Measurements from ENCODE around the gene THAP3.
A peak's percentile ranks its signal among the peaks of the same experiment; 100 is the strongest.
"Not testable (repeated sequence)": the region's sequence is repeated elsewhere in the genome, so short reads cannot be mapped to it uniquely, and the experiment has no call there.

Gene THAP3

GRCh38 chr1:6635910-6636760 lies 11.5 kb downstream of the THAP3 start:
- DNase-seq, result no peak

GRCh38 chr1:6636778-6637177 lies 12.1 kb downstream of the THAP3 start:
- DNase-seq, result not testable (repeated sequence)

GRCh38 chr1:6637770-6638169 lies 13.1 kb downstream of the THAP3 start:
- no peak for DNase-seq

GRCh38 chr1:6638226-6638625 lies 13.6 kb downstream of the THAP3 start:
- DNase-seq, result no peak

- DNase-seq, result not testable (repeated sequence)
These were observed 16.2 kb downstream of the THAP3 start for GRCh38 chr1:6640867-6641266.

- DNase-seq, result no peak
These were observed 20.4 kb downstream of the THAP3 start for GRCh38 chr1:6645018-6645417.

- DNase-seq, result peak; percentile 8
These were observed 22.0 kb downstream of the THAP3 start for GRCh38 chr1:6646499-6647148.

GRCh38 chr1:6648556-6648955 lies 23.9 kb downstream of the THAP3 start:
- DNase-seq, result no peak

GRCh38 chr1:6651909-6652308 lies 27.2 kb downstream of the THAP3 start:
- no peak for DNase-seq

- no peak for DNase-seq
These were observed 28.3 kb downstream of the THAP3 start for GRCh38 chr1:6652986-6653385.

GRCh38 chr1:6653436-6654290 lies 29.0 kb downstream of the THAP3 start:
- DNase-seq, result no peak

- no peak for DNase-seq
These were observed 32.5 kb downstream of the THAP3 start for GRCh38 chr1:6657138-6657537.

- no peak for DNase-seq
These were observed 33.8 kb downstream of the THAP3 start for GRCh38 chr1:6658359-6659060.

- DNase-seq, result no peak
These were observed 35.9 kb downstream of the THAP3 start for GRCh38 chr1:6660415-6661049.

- DNase-seq, result not testable (repeated sequence)
These were observed 37.8 kb downstream of the THAP3 start for GRCh38 chr1:6662468-6662867.

- DNase-seq, result no peak
These were observed 42.0 kb downstream of the THAP3 start for GRCh38 chr1:6666696-6667095.

- DNase-seq, result no peak
These were observed 42.5 kb downstream of the THAP3 start for GRCh38 chr1:6667139-6667538.

- no peak for DNase-seq
These were observed 43.8 kb downstream of the THAP3 start for GRCh38 chr1:6668503-6668902.

- no peak for DNase-seq
These were observed 47.9 kb downstream of the THAP3 start for GRCh38 chr1:6672558-6672957.

GRCh38 chr1:6673816-6674398 lies 49.2 kb downstream of the THAP3 start:
- no peak for DNase-seq

- DNase-seq, result no peak
These were observed 50.1 kb downstream of the THAP3 start for GRCh38 chr1:6674771-6675170.

GRCh38 chr1:6675941-6676340 lies 51.3 kb downstream of the THAP3 start:
- no peak for DNase-seq
